Activated naive CD8-positive, alpha-beta T cell treated with anti-CD3 and anti-CD28 coated beads, Interleukin-2, amount 50 U/mL, for 16 hours (primary cell): ENCODE data around the gene OOSP4B.
"Not testable (repeated sequence)": the region's sequence is repeated elsewhere in the genome, so short reads cannot be mapped to it uniquely, and the experiment has no call there.

Source experiments
- DNase-seq: peaks from one replicate; pipeline ENCODE4 v3.0.0-alpha.2; 2020; ENCODE audit warnings: low read depth, low spot score

The OOSP4B gene

DNA sequence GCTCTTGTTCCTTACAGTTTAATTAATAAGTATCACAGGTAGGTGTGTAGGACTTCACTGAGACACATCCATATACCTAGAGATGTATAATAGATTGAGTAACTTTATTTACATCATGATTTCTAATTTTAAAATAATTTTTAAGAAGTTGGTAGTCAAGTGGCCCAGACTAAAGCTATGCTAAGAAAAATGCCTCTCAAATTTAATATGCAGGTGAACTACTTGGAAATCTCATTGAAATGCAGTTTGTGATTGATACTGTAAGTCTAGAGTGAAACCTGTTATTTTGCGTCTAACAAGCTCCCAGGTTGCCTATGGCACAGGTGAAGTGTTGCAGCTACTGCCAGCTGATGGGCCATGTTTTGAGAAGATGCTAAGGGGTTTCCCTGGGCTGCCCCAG, at the start of gene OOSP4B:
TSS of gene OOSP4B (plus strand) at position 301 of the 400 bp plus-strand sequence.
- no peak for DNase-seq

DNA sequence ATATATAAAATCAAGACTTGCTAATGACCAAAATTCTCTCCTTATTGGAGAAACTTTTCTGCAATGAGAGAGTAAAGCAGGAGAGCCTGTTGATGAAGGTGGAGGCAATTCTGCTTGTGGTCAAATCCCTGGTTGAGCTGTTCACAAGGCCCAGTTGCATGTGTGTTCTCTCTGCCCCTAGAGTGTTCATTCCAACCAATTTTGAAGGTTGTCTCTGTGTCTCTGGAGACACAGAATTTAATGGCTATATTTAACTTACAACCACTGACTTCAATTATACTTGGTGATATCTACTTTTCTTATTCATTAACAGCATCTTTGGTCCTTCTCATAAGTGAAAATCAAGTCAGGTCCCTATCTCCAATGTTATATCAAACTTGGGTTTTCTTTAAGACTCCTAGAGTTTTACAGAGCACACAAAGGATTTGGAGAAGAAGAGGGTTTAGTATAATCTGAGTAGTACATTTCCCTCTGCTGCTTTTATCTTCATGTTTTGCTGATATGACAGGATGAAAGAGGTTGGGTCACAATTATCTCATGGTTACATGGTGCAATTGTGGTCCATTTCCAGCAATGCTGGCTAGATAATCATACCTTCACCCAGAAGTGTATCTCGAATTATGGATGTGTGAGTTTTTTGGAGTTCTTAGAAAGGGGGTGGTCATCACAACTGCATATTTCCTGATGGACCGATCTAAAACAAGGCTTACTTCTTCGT, 49.1 kb upstream of the OOSP4B start:
- DNase-seq, result no peak

DNA sequence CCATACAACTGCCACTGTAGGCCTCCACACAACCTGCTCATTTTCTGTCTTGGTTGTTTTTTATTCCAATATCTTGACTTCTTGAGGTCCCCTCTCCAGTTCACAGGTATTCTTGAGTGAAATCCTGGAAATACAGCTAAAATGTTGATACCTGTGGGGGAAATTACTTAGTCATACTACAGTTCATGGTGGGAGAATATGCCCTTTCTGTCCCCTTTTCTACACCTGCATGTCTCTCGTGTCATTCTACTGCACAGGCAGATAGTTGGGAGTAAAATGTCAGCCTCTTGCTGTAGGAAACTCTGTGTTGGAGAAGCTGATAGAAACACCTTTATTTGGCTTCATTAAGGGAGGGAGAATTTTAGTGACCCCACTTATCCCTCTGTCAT, 48.6 kb upstream of the OOSP4B start:
- DNase-seq, result no peak

DNA sequence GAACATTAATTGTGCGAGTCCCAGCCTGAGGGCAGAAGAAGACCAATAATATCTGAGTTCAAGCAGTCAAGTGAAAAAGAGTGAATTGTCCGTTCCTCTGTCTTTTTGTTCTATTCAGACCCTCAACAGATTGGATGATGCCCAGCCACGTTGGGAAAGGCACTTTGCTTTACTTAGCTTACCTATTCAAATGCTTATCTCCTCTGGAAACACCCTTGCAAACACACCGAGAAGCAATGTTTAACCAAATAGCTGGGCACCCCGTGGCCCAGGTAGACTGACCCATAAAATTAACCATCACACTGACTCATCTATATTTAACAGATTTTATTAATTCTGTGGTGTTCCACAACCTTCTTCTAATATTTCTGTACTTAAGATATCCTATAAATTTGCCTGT, 43.9 kb upstream of the OOSP4B start:
- DNase-seq, result no peak

DNA sequence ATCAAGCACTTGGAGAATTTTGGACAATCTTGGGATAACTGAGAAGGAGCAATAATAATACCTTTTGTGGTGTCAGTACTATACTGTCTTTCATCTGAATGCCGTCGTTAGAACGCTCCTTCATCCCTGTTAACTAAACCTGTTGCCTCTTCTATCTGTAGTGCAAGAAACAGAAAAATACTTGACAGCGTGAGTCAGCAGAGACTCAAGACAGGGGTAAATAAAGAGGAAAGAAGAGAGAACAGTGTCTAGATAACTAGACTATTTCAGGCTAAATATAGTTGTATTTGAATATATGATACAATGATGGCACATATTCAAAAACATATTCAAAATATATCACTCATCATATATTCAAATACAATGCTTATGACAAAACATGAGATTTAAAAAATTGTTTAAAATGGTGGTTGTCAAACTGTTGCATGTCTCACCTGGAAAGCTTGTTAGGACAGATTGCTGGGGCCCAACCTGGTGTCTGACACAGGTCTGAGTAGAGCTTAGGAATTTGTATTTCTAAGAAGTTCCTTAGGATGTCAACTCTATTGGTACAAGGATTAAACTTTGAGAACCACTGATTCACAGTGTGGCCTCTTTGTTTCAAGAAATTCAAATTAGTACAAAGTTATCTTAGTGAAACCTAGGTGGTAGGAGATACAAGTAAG, 35.7 kb upstream of the OOSP4B start:
- DNase-seq, result no peak

DNA sequence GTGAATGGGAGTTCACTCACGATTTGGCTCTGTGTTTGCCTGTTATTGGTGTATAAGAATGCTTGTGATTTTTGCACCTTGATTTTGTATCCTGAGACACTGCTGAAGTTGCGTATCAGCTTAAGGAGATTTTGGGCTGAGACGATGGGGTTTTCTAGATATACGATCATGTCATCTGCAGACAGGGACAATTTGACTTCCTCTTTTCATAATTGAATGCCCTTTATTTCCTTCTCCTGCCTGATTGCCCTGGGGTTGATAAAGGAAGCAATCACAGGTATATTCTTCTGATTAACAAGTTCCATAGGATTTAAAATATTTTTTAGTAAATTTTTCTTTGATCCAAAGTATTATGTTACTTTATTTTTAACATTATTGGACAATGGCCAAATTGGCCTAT, 34.9 kb upstream of the OOSP4B start:
- DNase-seq, result not testable (repeated sequence)

DNA sequence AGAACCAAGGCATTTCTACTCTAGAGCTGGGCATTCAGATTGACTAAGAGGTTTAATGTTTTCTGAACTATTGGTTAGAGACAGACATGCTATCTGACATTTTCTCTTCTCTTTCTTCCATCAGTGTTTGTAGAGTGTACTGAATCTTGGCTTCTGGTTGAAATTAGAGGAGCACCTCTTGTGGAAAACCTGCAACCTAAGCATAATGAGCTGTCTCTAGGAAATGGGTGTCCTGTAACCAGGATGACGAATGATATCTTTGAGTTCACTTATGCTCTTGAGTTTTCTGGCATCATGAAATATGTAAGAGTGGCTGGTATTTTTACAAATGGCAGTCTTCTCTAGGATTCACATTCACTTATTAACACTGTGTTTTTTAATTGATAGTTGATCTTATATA, 33.8 kb upstream of the OOSP4B start:
- DNase-seq, result no peak

DNA sequence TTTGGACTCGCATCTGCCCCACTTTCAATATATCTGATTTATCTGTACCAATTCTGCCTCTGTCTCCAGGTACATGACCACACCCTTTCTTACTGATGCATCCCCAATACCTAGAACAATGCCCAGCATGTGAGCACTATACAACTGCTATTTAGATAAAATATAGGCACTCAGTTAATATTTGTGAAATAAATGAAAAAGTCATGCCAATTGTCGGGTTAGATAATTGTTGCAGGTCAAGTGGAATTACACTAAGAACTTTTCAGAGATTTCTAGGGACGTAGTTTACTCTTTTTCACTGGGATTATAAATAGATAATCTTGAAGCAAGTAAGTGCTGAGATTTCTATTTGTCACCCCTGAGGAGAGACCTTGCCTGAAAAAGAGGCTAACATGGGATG, 32.6 kb upstream of the OOSP4B start:
- no peak for DNase-seq

DNA sequence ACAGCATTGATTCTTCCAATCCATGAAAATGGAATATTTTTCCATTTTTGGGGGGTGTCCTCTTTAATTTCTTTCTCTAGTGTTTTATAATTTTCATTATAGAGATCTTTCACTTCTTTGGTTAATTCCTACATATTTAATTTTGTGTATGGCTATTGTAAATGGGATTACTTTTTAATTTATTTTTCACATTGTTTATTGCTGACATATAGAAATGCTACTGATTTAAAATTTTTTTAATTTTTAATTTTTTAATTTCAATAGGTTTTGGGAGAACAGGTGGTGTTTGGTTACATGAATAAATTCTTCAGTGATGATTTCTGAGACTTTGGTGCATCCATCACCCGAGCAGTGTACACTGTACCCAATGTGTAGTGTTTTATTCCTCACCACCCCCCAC, 26.6 kb upstream of the OOSP4B start:
- no peak for DNase-seq

DNA sequence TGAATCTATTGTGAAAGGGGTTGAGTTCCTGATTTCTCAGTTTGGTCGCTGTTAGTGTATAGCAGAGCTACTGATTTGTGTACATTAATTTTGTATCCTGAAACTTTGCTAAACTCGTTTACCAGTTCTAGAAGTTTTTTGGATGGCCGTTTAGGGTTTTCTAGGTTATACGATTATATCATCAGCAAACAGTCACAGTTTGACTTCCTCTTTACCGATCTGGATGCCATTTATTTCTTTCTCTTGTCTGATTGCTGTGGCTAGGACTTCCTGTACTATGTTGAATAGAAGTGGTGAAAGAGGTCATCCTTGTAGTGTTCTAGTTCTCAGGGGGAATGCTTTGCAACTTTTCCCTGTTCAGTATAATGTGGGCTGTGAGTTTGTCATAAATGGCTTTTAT, 24.6 kb upstream of the OOSP4B start:
- no peak for DNase-seq

DNA sequence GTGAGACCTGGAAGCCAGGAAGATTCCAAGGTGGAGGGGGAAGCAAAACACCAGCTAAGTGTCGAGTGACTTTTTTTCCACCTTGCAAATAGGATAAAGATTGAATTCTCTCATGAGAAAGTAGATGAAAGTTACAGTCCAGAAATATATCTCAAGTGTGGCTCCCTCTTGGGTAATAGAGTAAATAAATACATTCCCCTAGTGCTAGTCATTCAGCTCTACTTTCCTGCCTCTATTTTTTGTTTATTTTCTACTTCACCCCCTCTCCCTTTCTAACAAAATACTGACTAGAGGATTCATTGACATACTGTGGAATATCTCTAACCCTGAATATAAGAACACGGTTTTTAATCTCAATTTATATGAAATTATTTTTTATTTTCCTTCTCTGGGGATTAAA, 19.2 kb upstream of the OOSP4B start:
- no peak for DNase-seq

DNA sequence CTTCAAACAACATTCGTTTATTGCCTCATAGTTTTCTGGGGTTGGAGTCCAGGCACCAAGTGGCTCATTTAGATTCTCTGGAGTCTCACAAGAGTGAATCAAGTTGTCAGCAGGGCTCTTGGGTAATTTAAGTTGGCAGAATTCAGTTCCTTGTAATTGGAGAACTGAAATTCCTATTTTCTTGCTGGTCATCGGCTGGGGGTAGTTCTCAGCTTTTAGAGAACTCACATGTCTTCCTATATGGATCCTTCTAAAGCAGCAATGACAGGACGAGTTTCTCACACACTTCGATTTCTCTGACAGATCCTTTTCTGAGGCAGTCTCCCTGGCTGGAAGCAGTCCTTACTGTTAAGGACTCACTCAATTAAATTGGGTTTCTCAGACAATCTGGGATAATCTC, 17.3 kb upstream of the OOSP4B start:
- DNase-seq, result no peak

DNA sequence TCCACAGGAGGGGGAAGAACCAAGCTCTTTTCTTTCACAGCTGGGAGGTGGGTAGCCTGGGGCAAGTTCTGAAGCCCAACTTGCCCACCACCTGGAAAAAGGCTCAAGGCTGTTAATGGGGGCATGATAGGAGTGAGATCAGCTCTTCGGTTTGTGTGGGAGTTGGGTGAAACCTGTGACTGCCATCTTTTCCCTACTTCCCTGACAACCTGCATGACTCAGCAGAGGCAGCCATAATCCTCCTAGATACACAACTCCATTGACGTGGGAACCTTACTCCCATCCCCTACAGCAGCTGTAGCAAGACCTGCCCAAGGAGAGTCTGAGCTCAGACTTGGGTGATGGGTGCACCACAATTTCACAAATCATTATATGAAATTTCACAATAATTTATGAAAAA, 13.3 kb upstream of the OOSP4B start:
- DNase-seq, result no peak

DNA sequence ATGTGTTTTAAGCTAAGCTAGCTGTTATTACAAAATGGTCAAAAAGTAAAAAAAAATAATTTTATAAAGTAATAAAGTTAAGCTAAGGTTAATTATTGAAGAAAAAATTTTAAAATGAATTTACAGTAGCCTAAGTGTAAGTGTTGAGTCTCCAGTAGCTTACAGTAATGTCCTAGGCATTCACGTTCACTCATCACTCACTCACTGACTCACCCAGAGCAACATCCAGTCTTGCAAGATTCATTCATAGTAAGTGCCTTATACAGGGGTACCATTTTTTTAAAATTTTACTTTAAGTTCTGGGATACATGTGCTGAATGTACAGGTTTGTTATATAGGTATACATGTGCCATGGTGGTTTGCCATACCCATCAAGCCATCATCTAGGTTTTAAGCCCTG, 11.6 kb upstream of the OOSP4B start:
- no peak for DNase-seq

DNA sequence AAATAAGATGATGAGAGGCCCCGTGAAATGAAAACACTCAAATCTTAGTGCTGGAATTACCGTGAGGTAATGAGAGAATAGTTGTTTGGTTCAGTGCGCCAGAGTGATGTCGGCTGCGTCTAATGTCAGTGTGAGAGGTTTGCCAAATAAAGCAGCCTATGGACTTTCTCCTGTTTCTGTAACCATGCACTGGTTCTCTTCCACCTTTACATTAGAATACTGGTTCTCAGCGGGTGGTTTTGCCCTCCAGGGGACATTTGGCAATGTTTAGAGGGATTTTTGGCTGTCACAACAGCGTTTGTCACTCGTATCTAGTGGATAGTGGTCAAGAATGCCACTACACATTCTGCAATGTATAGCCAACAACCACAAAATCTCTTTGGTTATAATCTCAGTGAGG, 1.1 kb downstream of the OOSP4B start:
- no peak for DNase-seq

DNA sequence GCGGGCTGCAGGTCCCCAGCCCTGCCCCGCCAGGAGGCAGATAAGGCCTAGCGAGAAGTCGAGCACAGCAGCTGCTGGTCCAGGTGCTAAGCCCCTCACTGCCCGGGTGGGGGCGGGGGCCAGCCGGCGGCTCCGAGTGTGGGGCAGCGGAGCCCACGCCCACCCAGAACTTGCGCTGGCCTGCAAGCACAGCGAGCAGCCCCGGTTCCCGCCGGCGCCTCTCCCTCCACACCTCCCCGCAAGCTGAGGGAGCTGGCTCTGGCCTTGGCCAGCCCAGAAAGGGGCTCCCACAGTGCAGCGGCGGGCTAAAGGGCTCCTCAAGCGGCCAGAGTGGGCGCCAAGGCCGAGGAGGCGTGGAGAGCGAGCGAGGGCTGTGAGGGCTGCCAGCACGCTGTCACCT, 3.4 kb downstream of the OOSP4B start:
- DNase-seq, result not testable (repeated sequence)

DNA sequence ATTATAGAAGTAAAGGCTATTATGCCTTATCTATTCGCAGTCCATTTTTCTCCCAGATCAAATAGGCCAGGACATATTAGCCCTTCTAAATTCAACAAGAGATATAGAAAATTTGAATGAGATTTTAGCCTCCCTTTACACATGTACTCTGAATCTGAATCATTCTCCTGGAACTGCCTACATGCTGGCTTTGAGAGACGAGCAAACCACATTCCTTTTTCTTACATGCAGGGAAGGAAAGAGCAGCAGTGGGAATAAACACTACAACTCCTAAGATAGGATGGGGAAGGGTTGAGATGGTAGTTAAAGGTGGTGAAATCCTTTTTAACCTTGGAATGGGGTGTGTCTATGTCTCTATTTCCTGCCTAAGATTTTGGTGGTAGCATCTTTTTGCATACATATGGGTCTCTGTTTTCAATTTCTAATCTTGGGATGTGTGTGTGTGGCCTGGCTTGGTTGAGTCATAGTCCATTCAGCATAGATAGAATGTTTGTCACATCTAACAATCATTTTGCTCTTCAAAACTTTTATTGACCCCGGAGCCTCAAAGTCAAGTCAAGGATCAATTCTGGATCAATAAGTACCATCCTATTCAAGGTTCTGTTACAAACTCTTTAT, 12.1 kb downstream of the OOSP4B start:
- DNase-seq, result no peak

DNA sequence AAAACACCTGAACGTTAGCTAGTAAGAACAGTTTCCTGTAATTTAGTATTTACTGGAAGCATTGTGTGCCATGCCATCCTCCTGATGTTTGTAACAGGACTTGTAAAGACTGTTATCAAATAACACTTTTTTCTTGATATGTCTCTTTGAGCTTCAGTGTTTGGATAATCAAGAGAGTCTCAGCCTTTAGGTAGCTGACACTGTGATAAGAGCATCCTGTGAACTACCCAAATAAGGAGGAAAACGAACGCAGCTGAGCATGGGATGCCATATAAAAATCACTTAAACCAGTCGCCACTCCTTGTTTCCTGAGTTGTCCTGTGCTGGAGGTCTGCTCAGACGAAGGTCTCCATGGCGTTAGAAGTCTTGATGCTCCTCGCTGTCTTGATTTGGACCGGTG, 23.1 kb downstream of the OOSP4B start, which contains the start of gene OOSP2:
TSS of gene OOSP2 (plus strand) at position 301 of the 400 bp plus-strand sequence. CDS start at position 352, 51 bp downstream.
- DNase-seq, result no peak

DNA sequence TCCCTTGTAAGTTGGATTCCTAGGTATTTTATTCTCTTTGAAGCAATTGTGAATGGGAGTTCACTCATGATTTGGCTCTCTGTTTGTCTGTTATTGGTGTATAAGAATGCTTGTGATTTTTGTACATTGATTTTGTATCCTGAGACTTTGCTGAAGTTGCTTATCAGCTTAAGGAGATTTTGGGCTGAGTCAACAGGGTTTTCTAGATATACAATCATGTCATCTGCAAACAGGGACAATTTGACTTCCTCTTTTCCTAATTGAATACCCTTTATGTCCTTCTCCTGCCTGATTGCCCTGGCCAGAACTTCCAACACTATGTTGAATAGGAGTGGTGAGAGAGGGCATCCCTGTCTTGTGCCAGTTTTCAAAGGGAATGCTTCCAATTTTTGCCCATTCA, 33.4 kb downstream of the OOSP4B start:
- DNase-seq, result not testable (repeated sequence)

DNA sequence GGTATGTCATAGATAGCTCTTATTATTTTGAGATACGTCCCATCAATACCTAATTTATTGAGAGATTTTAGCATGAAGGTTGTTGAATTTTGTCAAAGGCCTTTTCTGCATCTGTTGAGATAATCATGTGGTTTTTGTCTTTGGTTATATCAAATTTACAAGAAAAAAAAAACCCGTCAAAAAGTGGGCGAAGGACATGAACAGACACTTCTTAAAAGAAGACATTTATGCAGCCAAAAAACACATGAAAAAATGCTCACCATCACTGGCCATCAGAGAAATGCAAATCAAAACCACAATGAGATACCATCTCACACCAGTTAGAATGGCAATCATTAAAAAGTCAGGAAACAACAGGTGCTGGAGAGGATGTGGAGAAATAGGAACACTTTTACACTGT, 33.9 kb downstream of the OOSP4B start:
- not testable (repeated sequence) for DNase-seq

DNA sequence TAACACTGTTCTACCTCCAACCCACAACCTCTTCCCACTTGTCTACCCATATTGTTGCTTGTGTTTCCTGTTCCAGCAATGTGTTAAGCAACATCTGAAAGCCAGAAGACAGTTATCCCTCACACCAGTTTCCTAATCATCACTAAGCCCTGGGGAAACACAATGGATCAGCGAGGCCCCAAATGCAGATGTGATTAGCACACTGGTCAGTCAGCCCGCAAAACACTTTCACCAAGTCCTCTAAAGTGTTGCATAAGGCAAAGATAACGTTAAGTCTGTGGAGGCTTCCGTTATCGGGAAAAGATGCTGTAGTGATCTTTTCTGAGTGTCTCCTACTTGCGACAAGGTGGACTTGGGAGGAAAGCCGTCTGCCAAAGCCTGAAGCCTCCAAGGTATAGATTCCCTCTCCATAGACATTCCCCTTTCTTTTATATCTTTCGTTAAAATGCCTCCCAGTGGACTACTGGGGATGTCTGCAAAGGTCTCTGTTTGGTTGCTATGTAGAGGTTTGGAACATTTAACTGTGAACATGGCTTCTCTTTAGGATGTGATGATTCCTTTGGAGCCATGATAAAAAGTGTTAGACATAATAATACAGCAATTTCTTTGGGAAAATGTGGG, 39.5 kb downstream of the OOSP4B start, which contains the start of gene MS4A3:
TSS of gene MS4A3 (plus strand) at position 317 of the 621 bp plus-strand sequence. CDS start 4,496 bp downstream, outside the sequence.
- no peak for DNase-seq

DNA sequence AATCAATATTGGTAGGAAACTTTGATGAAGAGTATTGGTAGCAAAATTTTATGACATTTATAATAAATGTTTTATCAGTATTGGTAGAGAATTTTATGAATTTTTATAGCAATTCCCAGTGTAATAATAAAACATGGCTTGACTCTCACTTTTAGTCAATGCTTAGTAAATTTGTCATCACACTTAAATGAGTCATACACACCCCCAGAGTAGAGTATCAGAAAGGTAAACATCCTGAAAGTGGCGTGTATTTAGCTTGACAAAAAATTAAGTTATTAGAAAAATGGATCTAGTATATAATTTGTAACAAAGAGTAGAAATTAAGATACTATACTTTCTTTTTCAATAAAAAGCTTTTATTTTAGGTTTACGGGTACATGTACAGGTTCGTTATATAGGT, 42.1 kb downstream of the OOSP4B start:
- DNase-seq, result no peak
